ENCODE data around the gene RNF13. TPM values are rescaled to one million over a fixed set of nuclear protein-coding genes. Genes with fewer than 3 reads are reported as not detected.

The RNF13 gene
- total RNA-seq, 2 experiments from 2014 or later, result 39.1 to 44.1 TPM

DNA sequence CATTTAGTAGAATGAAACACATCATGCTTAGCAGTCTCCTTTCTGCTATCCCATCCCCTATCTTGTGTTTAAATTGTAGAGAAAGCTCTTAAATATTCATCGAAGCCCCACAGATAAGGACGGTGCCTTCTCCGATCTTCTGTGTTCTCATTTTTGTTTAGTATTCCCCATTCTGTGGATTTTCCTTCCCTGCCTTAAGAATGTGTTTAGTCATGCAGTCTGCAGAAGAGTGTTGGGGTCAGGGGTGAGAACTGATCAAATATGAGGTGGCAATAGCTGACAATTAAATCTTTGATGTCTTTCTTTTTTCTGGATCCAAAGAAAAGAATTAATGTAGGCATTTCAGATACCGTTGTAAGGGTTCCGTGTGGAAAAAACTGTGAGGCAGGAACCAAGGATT is 11.4 kb upstream of the RNF13 start:
- TF ChIP-seq, protein P1, sequence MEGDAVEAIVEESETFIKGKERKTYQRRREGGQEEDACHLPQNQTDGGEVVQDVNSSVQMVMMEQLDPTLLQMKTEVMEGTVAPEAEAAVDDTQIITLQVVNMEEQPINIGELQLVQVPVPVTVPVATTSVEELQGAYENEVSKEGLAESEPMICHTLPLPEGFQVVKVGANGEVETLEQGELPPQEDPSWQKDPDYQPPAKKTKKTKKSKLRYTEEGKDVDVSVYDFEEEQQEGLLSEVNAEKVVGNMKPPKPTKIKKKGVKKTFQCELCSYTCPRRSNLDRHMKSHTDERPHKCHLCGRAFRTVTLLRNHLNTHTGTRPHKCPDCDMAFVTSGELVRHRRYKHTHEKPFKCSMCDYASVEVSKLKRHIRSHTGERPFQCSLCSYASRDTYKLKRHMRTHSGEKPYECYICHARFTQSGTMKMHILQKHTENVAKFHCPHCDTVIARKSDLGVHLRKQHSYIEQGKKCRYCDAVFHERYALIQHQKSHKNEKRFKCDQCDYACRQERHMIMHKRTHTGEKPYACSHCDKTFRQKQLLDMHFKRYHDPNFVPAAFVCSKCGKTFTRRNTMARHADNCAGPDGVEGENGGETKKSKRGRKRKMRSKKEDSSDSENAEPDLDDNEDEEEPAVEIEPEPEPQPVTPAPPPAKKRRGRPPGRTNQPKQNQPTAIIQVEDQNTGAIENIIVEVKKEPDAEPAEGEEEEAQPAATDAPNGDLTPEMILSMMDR (IDR thresholded peaks at IDR 0.05), result no peak
- Histone ChIP-seq H3K4me3 (ENCODE audit: low read length) (no peak overlapping the region), H3K27me3 (ENCODE audit: control insufficient read depth in 1 of 2, insufficient read depth in 2 of 2, low read length in 2 of 2) (no peaks in the 10 kb centered on the region), H3K9me3 (ENCODE audit: control insufficient read depth in 1 of 2, insufficient read depth in 1 of 2, low read length in 2 of 2) (no peaks in the 10 kb centered on the region), H3K36me3 (ENCODE audit: insufficient read depth, low read length) (no peaks in the 10 kb centered on the region), H3K27ac (ENCODE audit: low read depth in 1 of 2, low read length in 2 of 2) (no peak overlapping the region), H3K4me1 (ENCODE audit: insufficient read depth, low read length) (no peaks in the 10 kb centered on the region)
- intact Hi-C loops (cut with DNase I, micrococcal nuclease), result no loop called here
- CTCF ChIA-PET, result no interaction called here
- Mint-ChIP-seq H3K9me3 (no peaks in the 10 kb centered on the region), H3K4me1 (ENCODE audit: low read depth) (no peaks in the 10 kb centered on the region), H3K27ac (no peak overlapping the region), H3K4me3 (no peak overlapping the region), H3K27me3 (peaks cover 46% of the 10 kb centered on the region), H3K36me3 (ENCODE audit: low read depth) (no peaks in the 10 kb centered on the region)
- ATAC-seq (ENCODE audit: poor library complexity) (no peak), DNase-seq (no peak)
- POLR2A ChIA-PET, result no interaction called here

DNA sequence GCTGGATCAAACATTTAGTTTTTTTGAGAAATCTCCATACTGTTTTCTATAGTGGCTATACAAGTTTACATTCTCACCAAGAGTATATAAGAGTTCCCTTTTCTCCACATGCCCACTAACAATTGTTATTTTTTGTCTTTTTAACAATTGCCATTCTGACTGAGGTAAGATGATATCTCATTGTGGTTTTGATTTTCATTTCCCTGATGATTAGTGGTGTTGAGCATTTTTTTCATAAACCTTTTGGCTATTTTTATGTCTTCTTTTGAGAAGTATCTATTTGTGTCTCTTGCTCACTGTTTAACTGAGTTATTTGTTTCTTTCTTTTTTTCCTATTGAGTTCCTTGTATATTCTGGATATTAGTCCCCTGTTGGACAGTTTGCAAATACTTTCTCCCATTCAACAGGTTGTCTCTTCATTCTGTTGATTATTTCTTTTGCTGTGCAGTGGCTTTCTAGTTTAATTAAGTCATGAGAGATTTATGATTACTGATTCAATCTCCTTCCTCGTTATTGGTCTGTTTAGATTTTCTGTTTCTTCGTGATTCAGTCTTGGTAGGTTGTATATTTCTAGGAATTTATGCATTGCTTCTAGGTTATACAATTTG is 6.7 kb upstream of the RNF13 start:
- no peak overlapping the region for H3K27ac Mint-ChIP-seq
- H3K9me3 Mint-ChIP-seq, result no peaks in the 10 kb centered on the region
- no peak overlapping the region for H3K4me3 Mint-ChIP-seq
- Histone ChIP-seq H3K4me1 (ENCODE audit: insufficient read depth, low read length) (peaks cover 4% of the 10 kb centered on the region), H3K4me3 (ENCODE audit: low read length) (no peak overlapping the region), H3K27me3 (ENCODE audit: control insufficient read depth in 1 of 2, insufficient read depth in 2 of 2, low read length in 2 of 2) (no peaks in the 10 kb centered on the region), H3K9me3 (ENCODE audit: control insufficient read depth in 1 of 2, insufficient read depth in 1 of 2, low read length in 2 of 2) (no peaks in the 10 kb centered on the region), H3K27ac (ENCODE audit: low read depth in 1 of 2, low read length in 2 of 2) (no peak overlapping the region), H3K36me3 (ENCODE audit: insufficient read depth, low read length) (no peaks in the 10 kb centered on the region)
- intact Hi-C loops (cut with DNase I, micrococcal nuclease), result no loop called here
- CTCF ChIA-PET, result no interaction called here
- TF ChIP-seq, protein P1 (IDR thresholded peaks at IDR 0.05), result no peak
- peaks cover 26% of the 10 kb centered on the region for H3K27me3 Mint-ChIP-seq
- H3K4me1 Mint-ChIP-seq (ENCODE audit: low read depth), result peaks cover 4% of the 10 kb centered on the region
- POLR2A ChIA-PET, result no interaction called here
- DNase-seq (no peak), ATAC-seq (ENCODE audit: poor library complexity) (no peak)
- H3K36me3 Mint-ChIP-seq (ENCODE audit: low read depth), result no peaks in the 10 kb centered on the region

DNA sequence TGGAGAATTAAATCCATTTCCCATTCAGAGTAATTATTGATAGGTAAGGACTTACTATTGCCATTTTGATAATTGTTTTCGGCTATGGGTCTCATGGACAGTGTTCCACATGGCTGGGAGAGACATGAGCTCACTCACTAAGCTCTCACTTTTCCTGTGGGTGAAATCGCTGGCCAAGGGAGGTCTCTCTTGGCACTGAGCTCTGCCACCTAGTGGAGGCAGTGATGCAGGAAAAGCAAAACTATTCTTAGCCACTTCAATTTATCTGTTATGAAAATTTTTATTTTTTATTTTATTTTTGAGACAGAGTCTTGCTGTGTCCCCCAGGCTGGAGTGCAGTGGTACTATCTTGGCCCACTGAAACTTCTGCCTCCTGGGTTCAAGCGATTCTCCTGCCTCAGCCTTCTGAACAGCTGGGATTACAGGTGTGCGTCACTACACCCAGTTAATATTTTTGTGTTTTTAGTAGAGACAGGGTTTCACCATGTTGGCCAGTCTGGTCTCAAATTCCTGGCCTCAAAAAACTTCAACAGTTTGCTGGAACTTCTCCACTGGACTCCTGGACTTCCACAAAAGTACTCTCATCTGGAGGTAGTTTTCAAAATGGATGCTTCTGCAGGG is 4.7 kb upstream of the RNF13 start:
- no peak overlapping the region for H3K27ac Mint-ChIP-seq
- Histone ChIP-seq H3K4me1 (ENCODE audit: insufficient read depth, low read length) (peaks cover 9% of the 10 kb centered on the region), H3K27me3 (ENCODE audit: control insufficient read depth in 1 of 2, insufficient read depth in 2 of 2, low read length in 2 of 2) (no peaks in the 10 kb centered on the region), H3K27ac (ENCODE audit: low read depth in 1 of 2, low read length in 2 of 2) (no peak overlapping the region), H3K9me3 (ENCODE audit: control insufficient read depth in 1 of 2, insufficient read depth in 1 of 2, low read length in 2 of 2) (no peaks in the 10 kb centered on the region), H3K4me3 (ENCODE audit: low read length) (no peak overlapping the region), H3K36me3 (ENCODE audit: insufficient read depth, low read length) (no peaks in the 10 kb centered on the region)
- peaks cover 26% of the 10 kb centered on the region for H3K27me3 Mint-ChIP-seq
- POLR2A ChIA-PET, result interaction anchor here (1.2 to 1.9 kb wide), 2 partner anchors 12 to 57 kb away, joined by 5 to 6 read pairs; partner anchors contain the start of gene COMMD2
- TF ChIP-seq, protein P1 (IDR thresholded peaks at IDR 0.05), result peak; percentile 85
- ATAC-seq (ENCODE audit: poor library complexity) (no peak), DNase-seq (peak; percentile 15 to 74 (median 34))
- peaks cover 14% of the 10 kb centered on the region for H3K36me3 Mint-ChIP-seq (ENCODE audit: low read depth)
- intact Hi-C loops (cut with DNase I, micrococcal nuclease), result loop anchor here in 1 of 2 experiments (2.0 kb wide), 1 partner anchor 688 kb away; no protein-coding TSS in a partner anchor
- CTCF ChIA-PET, result interaction anchor here (0.9 to 2.4 kb wide), 14 partner anchors 10 to 852 kb away, joined by 3 to 12 read pairs (median 4); partner anchors contain the start of genes COMMD2 and TSC22D2
- peaks cover 17% of the 10 kb centered on the region for H3K4me1 Mint-ChIP-seq (ENCODE audit: low read depth)
- H3K9me3 Mint-ChIP-seq, result no peaks in the 10 kb centered on the region
- H3K4me3 Mint-ChIP-seq, result no peak overlapping the region

Data from CD4-positive, alpha-beta T cell (primary cell).